ENCODE measurements around the gene KLK14.

DNA sequence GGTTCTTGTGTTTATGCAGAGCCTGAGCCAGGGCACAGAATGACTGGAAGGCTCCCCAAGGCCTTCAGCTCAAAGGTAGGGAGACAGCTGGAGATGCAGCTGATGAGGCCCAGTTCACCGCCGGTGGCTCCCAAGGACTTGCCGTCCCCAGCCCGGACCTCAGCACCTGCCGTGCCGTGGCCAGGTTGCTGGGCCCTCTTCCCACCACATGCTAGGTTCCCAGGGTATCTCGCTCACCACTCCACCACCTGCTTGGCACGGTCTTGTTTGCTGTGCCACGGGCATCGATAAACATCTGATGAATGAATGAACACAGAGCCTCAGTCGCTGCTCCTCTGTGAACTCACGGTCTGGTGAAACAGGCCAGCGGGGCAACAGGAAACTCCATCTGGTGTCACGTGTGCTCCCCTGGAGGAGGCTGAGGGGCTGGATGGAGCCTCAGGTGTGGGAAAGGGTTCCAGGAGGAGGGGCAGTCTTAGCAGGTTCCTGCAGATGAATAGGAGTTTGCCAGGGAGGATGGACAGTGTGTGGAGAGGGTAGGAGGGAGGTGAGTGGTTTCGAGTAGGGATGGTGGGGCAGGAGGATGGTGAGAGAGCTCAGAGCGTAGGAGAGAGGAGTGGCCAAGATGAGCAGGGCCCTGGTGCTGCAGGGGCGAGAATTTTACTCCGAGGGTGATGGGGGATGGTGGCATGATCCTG is 3.6 kb upstream of the KLK14 start:
- TF ChIP-seq, protein P1, sequence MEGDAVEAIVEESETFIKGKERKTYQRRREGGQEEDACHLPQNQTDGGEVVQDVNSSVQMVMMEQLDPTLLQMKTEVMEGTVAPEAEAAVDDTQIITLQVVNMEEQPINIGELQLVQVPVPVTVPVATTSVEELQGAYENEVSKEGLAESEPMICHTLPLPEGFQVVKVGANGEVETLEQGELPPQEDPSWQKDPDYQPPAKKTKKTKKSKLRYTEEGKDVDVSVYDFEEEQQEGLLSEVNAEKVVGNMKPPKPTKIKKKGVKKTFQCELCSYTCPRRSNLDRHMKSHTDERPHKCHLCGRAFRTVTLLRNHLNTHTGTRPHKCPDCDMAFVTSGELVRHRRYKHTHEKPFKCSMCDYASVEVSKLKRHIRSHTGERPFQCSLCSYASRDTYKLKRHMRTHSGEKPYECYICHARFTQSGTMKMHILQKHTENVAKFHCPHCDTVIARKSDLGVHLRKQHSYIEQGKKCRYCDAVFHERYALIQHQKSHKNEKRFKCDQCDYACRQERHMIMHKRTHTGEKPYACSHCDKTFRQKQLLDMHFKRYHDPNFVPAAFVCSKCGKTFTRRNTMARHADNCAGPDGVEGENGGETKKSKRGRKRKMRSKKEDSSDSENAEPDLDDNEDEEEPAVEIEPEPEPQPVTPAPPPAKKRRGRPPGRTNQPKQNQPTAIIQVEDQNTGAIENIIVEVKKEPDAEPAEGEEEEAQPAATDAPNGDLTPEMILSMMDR (IDR thresholded peaks at IDR 0.05; ENCODE audit: poor library complexity): no peak
- no peak for TF ChIP-seq EZH2 (IDR thresholded peaks at IDR 0.05; ENCODE audit: borderline replicate concordance)
- TF ChIP-seq EZH2phosphoT487 (IDR thresholded peaks at IDR 0.05; ENCODE audit: low read depth, severe bottlenecking, unreplicated experiment): no peak
